Activated naive CD8-positive, alpha-beta T cell treated with anti-CD3 and anti-CD28 coated beads for 36 hours (primary cell): ENCODE results near the gene SENP5. TPM values are rescaled to one million over a fixed set of nuclear protein-coding genes. Genes with fewer than 3 reads are reported as not detected.
A peak's percentile ranks its signal among the peaks of the same experiment; 100 is the strongest.
"Not testable (repeated sequence)": the region's sequence is repeated elsewhere in the genome, so short reads cannot be mapped to it uniquely, and the experiment has no call there.

Source experiments
- DNase-seq: peaks from one replicate; pipeline ENCODE4 v3.0.0; 2021
- H3K27ac Mint-ChIP-seq: one replicate; pipeline ENCODE4 v1.8.0; 2022; ENCODE audit warnings: mild to moderate bottlenecking, moderate library complexity, mixed read lengths
- H3K27me3 Mint-ChIP-seq: one replicate; pipeline ENCODE4 v1.8.0; 2022; ENCODE audit warnings: mild to moderate bottlenecking, mixed read lengths
- H3K36me3 Mint-ChIP-seq: one replicate; pipeline ENCODE4 v1.8.0; 2021; ENCODE audit warnings: mild to moderate bottlenecking, mixed read lengths
- H3K4me1 Mint-ChIP-seq: one replicate; pipeline ENCODE4 v1.8.0; 2021; ENCODE audit warnings: mixed read lengths
- H3K4me3 Mint-ChIP-seq: one replicate; pipeline ENCODE4 v1.8.0; 2022; ENCODE audit warnings: mild to moderate bottlenecking, moderate library complexity, mixed read lengths
- H3K9me3 Mint-ChIP-seq: one replicate; pipeline ENCODE4 v1.8.0; 2022; ENCODE audit warnings: mixed read lengths
- total RNA-seq, 2 experiments: library from RNA; stranded (reverse); gene quantifications; one replicate each; pipeline ENCODE4 v1.2.3, GENCODE V29; 2021

SENP5 gene, protein sequence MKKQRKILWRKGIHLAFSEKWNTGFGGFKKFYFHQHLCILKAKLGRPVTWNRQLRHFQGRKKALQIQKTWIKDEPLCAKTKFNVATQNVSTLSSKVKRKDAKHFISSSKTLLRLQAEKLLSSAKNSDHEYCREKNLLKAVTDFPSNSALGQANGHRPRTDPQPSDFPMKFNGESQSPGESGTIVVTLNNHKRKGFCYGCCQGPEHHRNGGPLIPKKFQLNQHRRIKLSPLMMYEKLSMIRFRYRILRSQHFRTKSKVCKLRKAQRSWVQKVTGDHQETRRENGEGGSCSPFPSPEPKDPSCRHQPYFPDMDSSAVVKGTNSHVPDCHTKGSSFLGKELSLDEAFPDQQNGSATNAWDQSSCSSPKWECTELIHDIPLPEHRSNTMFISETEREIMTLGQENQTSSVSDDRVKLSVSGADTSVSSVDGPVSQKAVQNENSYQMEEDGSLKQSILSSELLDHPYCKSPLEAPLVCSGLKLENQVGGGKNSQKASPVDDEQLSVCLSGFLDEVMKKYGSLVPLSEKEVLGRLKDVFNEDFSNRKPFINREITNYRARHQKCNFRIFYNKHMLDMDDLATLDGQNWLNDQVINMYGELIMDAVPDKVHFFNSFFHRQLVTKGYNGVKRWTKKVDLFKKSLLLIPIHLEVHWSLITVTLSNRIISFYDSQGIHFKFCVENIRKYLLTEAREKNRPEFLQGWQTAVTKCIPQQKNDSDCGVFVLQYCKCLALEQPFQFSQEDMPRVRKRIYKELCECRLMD
- 10 to 100 TPM; 28.1 to 31.9 TPM for total RNA-seq

DNA sequence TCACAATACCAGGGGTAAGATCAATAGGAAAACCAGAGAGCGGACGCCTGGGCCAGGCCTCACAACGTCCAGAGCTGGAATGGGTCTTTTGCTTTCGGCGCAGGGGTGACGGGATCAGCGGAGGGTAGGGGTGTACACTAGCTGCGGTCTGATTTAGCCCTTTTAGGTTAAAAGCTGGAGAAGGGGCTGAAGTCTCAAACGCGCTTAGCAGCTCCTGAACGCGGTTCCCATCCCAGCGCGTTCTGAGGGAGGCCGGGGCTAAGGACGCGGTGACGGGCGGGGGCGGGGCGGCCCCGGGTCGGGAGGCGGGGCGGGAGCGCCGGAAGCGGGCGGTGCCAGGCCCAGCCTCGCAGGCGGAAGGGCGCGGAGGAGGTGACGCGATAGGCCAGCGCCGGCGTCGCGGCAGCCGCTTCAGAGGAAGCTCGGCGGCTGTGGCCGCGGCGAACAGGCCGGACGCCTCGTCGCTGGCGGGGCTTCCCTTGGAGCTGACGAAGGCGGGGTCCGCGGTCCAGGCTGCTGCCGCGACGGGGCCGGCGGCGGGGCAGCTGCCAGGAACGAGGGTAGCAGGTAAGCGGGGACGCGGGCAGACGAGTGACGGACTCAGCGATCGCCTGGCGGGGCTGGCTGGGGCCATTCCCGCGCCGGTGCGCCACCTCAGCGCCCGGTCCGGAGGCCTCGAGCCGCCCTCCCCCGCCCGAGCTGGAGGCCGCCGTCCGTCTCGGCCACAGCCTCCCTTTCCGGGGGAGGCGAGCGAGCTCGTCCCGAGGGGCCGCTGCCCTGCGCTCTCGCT lies at the start of gene SENP5:
Gene SENP5 (plus strand): TSS at position 414 of the 790 bp plus-strand sequence. CDS start 17,262 bp downstream, outside the sequence.
- H3K9me3 Mint-ChIP-seq: peaks cover 4% of the 10 kb centered on the region
- H3K27me3 Mint-ChIP-seq: no peaks in the 10 kb centered on the region
- no peaks in the 10 kb centered on the region for H3K36me3 Mint-ChIP-seq
- peak; percentile 94 for DNase-seq
- H3K4me1 Mint-ChIP-seq: peaks cover 15% of the 10 kb centered on the region
- peak within 1 kb of the TSS; percentile 93 for H3K27ac Mint-ChIP-seq
- H3K4me3 Mint-ChIP-seq: peak within 1 kb of the TSS; percentile 99

DNA sequence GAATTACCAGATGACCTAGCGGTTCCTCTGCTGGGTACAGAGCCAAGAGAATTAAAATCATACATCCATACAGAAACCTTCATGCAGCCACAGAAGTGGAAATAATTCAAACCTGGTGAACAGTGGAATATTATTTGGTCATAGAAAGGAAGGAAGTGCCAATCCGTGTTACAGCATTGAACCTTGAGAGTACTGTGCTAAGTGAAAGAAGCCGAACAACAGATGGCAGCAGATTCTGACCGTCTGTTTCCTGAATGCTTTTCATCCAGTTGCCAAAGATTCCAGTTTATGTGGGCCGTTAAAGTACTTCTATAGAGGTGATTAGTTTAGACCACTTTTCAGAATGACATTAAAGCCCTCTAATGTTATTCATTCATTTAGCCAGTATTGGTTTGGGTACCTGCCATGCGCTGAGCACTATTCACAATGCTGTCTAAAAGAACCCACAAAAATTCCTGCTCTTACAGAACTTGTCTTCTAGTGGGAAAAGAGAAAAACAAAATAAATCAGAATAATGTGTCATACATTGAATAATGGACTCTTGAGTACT lies 45.8 kb upstream of the SENP5 start:
- Mint-ChIP-seq H3K27ac (no peak overlapping the region), H3K4me1 (no peaks in the 10 kb centered on the region), H3K27me3 (no peaks in the 10 kb centered on the region), H3K36me3 (peaks cover 21% of the 10 kb centered on the region), H3K4me3 (no peak overlapping the region), H3K9me3 (no peaks in the 10 kb centered on the region)
- DNase-seq: no peak

DNA sequence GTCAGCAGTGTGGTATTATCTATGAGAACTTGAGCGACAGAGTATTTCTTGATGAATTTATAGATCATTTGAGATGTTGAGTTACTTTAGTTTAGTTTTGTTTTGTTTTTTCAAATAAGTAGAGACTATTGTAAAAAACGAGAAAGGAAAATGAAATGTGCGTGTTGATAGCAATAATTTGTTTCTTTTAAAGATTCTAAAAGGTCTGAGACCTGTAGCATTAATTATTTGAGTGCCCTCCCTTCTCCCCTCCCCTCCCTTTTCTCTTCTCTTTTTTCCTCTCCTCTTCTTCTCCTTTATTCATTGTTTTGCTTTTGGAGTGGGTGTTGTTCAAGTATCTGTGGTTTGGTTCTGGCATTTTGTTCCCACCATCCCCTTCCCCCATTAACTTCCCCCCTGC lies 38.1 kb upstream of the SENP5 start:
- not testable (repeated sequence) for H3K4me3 Mint-ChIP-seq, H3K27me3 Mint-ChIP-seq, H3K36me3 Mint-ChIP-seq, H3K4me1 Mint-ChIP-seq, DNase-seq, H3K9me3 Mint-ChIP-seq
- H3K27ac Mint-ChIP-seq: peak overlapping the region; percentile 52

DNA sequence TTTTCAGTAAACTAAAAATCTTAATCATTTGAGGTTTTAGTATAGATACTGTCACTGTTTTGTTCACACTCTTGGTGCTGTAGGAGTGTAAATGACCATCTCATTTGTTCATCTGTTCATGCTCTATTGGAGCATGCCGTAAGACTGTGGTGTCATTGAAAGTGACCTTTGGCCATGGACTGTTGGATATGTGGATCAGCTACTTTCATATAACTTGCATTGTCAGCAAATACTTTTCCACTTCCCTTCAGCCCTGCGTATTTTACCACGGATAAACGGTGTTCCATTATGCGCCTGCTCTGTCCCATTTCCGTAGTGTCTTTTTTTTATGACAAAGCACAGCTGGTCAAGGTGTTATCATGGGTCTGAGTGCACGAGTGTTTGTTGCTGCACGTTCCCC lies 32.6 kb upstream of the SENP5 start:
- DNase-seq: no peak
- Mint-ChIP-seq H3K9me3 (no peaks in the 10 kb centered on the region), H3K36me3 (no peaks in the 10 kb centered on the region), H3K4me3 (no peak overlapping the region), H3K4me1 (no peaks in the 10 kb centered on the region), H3K27ac (no peak overlapping the region), H3K27me3 (no peaks in the 10 kb centered on the region)

DNA sequence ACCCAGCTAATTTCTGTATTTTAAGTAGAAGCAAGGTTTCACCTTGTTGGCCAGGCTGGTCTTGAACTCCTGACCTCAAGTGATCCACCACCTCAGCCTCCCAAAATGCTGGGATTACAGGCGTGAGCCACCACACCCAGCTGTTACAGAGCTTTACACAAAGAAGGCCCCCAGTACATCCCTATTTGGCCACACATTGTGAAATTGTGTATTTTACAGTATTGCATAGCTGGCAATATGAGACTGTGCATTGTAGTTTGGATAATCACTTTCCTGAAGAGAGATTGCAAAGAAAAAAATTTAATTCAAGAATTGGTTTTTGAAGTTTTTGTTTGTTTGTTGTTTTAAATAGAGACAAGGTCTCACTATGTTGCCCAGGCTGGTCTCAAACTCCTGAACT lies 31.1 kb upstream of the SENP5 start:
- H3K36me3 Mint-ChIP-seq, H3K27ac Mint-ChIP-seq, H3K4me1 Mint-ChIP-seq, H3K4me3 Mint-ChIP-seq, H3K9me3 Mint-ChIP-seq, H3K27me3 Mint-ChIP-seq, DNase-seq: not testable (repeated sequence)

DNA sequence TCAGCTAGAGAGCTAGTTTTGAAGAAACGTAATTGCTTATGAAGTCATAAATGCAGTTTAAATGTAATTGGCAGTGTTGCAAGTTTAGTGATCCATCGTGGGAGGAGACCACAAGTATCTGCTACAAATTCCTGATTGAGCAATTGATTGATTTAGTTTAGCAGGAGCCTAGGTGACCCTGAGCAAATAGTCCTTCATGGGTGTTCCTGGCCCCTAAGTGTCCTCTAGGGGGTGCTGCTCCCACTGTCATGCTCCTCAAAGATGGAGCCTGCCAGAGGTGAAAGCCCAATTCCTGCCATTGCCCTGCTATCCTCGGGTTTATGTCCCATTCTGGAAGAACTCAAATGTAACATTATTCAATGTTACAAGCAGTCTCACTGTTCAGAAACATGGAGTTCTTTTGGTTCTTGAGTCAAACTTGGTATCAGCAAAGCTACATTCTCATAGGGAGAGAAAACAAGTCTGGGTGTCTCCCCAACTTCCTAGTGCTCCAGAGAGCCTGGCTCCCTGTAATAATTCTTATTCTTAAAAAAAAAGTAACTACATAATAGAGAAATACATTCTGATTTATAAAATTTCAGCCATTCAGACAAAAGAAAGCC lies 29.8 kb upstream of the SENP5 start:
- H3K27ac Mint-ChIP-seq: no peak overlapping the region
- no peaks in the 10 kb centered on the region for H3K4me1 Mint-ChIP-seq
- H3K9me3 Mint-ChIP-seq: no peaks in the 10 kb centered on the region
- peak; percentile 65 for DNase-seq
- H3K27me3 Mint-ChIP-seq: no peaks in the 10 kb centered on the region
- no peaks in the 10 kb centered on the region for H3K36me3 Mint-ChIP-seq
- H3K4me3 Mint-ChIP-seq: no peak overlapping the region

DNA sequence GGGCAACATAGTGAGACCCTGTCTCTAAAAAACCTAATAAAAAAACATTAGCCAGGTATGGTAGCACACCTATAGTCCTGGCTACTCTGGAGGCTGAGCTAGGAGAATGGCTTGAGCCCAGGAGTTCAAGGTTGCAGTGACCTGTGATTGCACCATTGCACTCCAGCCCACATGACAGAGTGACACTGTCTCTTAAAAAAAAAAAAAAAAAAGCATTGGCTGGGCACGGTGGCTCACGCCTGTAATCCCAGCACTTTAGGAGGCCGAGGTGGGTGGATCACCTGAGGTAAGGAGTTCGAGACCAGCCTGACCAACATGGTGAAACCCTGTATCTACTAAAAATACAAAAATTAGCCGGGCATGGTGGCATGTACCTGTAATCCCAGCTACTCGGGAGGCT lies 28.4 kb upstream of the SENP5 start:
- not testable (repeated sequence) for H3K4me1 Mint-ChIP-seq, H3K9me3 Mint-ChIP-seq, H3K27me3 Mint-ChIP-seq

DNA sequence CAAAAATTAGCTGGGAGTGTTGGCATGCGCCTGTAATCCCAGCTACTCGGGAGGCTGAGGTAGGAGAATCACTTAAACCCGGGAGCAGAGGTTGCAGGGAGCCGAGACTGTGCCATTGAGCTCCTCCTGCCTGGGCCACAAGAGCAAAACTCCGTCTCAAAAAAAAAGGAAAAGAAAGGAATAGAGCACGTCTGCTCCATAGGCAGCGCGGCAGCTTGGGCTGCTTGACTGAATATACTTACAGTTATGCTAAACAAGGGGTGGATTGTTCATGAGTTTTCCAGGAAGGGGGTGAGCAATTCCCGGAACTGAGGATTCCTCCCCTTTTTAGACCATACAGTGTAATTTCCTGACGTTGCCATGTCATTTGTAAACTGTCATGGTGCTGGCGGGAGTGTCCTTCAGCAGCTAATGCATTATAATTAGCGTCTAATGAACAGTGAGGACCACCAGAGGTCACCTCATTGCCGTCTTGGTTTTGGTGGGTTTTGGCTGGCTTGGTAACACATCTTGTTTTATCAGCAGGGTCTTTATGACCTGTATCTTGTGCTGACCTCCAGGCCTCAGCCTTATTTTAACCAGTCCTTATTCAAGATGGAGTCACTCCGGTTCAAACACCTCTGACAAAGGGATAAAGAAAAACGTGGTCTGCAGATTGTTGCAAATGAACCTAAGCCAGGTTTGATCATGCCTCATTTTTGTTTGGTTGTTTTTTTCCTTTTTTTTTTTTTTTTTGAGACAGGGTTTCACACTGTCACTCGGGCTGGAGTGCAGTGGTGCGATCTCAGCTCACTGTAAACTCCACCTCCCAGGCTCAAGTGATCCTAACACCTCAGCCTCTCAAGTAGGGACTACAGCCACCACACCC lies 24.9 kb upstream of the SENP5 start:
- Mint-ChIP-seq H3K9me3 (no peaks in the 10 kb centered on the region), H3K27me3 (no peaks in the 10 kb centered on the region), H3K4me1 (no peaks in the 10 kb centered on the region), H3K27ac (no peak overlapping the region), H3K36me3 (no peaks in the 10 kb centered on the region), H3K4me3 (no peak overlapping the region)
- DNase-seq: no peak

More for the DNA sequence above, 28.4 kb upstream of the SENP5 start:
- H3K36me3 Mint-ChIP-seq, H3K27ac Mint-ChIP-seq, DNase-seq, H3K4me3 Mint-ChIP-seq: not testable (repeated sequence)

DNA sequence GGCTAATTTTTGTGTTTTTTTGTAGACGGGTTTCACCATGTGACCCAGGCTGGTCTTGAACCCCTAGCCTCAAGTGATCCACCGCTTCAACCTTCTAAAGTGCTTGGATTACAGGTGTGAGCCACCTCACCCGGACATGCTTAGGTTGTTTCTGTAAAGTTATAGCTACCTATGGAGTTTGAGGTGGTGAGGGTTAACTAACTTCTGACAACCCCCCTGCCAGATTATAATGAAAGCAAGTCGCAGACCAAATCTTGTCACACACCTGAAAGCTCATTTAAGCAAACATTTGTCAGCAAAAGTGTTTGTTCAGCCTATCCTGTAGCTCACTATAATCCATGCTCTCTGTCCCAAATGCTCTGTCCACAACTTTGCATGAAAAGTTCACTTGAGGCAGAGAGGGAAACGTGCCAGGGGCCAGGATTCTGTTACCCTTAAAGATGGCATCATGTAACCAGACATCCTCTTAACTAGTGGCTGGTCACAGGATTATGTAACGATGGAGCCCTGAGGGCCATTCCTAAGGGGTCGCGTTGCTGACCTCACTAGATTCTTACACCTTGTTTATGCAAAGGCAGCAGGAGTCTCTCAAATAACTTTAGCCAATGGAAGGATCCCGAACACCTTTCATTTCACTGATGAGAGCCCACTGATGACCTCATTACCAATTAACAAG lies 24.1 kb upstream of the SENP5 start:
- no peak for DNase-seq
- no peak overlapping the region for H3K27ac Mint-ChIP-seq
- no peaks in the 10 kb centered on the region for H3K36me3 Mint-ChIP-seq
- H3K4me1 Mint-ChIP-seq: no peaks in the 10 kb centered on the region
- H3K27me3 Mint-ChIP-seq: no peaks in the 10 kb centered on the region
- H3K9me3 Mint-ChIP-seq: no peaks in the 10 kb centered on the region
- H3K4me3 Mint-ChIP-seq: no peak overlapping the region

DNA sequence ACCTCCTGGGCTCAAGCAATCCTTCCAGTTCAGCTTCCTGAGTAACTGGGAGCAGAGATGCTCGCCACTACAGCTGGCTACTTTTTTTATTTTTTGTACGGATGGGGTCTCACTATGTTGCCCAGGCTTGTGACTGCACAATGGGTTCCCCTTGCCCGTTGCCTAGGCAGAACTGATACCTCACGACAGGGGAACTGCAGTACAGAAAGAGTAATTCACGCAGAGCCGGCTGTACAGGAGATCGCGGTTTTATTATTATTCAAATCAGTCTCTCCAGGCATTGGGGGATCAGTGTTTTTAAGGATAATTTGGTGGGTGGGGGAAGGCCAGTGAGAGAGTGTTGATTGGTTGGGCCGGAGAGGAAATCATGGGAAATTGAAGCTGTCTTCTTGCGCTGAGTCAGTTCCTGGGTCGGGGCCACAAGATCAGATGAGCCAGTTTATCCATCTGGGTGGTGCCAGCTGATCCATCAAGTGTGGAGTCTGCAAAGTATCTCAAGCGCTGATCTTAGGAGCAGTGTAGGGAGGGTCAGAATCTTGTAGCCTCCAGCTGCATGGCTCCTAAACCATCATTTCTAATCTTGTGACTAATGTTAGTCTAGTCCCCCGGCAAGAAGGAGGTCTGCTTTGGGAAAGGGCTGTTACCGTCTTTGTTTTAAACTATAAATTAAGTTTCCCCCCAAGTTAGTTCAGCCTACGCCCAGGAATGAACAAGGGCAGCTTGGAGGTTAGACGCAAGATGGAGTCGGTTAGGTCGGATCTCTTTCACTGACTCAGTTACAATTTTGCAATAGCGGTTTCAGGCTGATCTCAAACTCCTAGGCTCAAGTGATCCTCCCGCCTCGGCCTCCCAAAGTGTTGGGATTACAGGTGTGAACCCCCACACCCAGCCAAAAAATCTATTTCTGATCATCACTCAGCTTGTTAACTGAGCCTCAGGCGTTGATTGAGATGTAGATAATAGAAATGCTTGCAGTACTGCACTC lies 23.2 kb upstream of the SENP5 start:
- not testable (repeated sequence) for DNase-seq, H3K27ac Mint-ChIP-seq, H3K9me3 Mint-ChIP-seq, H3K36me3 Mint-ChIP-seq, H3K27me3 Mint-ChIP-seq, H3K4me1 Mint-ChIP-seq, H3K4me3 Mint-ChIP-seq

DNA sequence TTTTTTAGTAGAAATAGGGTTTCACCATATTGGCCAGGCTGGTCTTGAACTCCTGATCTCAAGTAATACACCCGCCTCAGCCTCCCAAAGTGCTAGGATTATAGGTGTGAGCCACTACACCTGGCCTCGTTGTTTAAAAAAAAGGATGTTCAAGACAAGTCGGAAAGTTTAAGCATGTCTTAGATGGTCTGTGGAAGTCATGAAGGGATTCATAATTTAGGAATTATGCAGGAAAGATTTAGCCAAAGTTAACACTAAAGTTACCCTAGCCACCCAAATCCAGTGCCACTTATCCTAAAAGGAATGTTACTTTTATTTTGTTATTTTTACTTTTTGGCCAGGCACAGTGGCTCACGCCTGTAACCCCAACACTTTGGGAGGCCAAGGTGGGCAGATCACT lies 19.3 kb upstream of the SENP5 start:
- not testable (repeated sequence) for H3K27ac Mint-ChIP-seq, H3K4me1 Mint-ChIP-seq, H3K36me3 Mint-ChIP-seq, DNase-seq, H3K27me3 Mint-ChIP-seq, H3K9me3 Mint-ChIP-seq, H3K4me3 Mint-ChIP-seq

DNA sequence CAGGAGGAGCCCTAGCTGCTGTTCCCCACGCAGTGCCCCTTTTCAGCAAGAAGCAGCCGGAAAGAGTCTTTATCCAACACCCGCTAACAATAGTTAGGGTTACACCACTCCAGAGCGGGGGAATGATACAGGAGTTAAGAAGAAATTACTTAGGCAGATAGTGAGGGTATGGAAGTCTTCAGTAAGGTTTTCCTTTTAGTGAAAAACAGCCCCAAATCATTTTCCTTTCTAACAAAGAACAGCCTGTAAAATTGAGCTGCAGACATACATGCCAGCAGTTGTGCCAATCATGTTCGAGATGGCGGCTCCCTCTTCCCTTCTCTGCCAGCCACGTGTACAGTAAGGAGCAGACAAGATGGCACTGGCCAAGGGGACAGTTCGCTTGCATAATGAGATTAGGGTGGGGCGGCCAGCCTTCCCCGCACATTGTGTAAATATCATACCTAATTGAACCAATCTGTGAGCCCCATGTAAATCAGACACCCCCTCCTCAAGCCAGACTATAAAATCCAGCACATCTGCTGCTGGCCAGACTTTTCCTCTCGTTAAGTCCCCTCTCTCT lies 18.5 kb upstream of the SENP5 start:
- Mint-ChIP-seq H3K9me3 (no peaks in the 10 kb centered on the region), H3K36me3 (no peaks in the 10 kb centered on the region), H3K27ac (no peak overlapping the region), H3K4me3 (no peak overlapping the region), H3K27me3 (no peaks in the 10 kb centered on the region), H3K4me1 (no peaks in the 10 kb centered on the region)
- no peak for DNase-seq
